NCI-H460 (cell line): ENCODE results near the gene TFEB. TPM values are rescaled to one million over a fixed set of nuclear protein-coding genes. Genes with fewer than 3 reads are reported as not detected.

Experiments used
- DNase-seq: peaks from one replicate; pipeline ENCODE4 v3.0.0-alpha.2; 2016; ENCODE audit warnings: low read depth; ENCODE audit errors: extremely low read depth
- small RNA-seq, 2 experiments: library from RNA; depleted of rRNA; stranded (forward); fragments of <200 nt; gene quantifications; one replicate each; pipeline ENCODE3, GENCODE V24; 2014
- total RNA-seq: library from RNA; depleted of rRNA; stranded (reverse); fragments of >200 nt; shearing (Covaris generic); gene quantifications from 2 replicates; pipeline ENCODE4 v1.2.3, GENCODE V29; 2014; rRNA removed

TFEB gene
- total RNA-seq, 1 experiment from 2014 or later, result 3.1 TPM

DNA sequence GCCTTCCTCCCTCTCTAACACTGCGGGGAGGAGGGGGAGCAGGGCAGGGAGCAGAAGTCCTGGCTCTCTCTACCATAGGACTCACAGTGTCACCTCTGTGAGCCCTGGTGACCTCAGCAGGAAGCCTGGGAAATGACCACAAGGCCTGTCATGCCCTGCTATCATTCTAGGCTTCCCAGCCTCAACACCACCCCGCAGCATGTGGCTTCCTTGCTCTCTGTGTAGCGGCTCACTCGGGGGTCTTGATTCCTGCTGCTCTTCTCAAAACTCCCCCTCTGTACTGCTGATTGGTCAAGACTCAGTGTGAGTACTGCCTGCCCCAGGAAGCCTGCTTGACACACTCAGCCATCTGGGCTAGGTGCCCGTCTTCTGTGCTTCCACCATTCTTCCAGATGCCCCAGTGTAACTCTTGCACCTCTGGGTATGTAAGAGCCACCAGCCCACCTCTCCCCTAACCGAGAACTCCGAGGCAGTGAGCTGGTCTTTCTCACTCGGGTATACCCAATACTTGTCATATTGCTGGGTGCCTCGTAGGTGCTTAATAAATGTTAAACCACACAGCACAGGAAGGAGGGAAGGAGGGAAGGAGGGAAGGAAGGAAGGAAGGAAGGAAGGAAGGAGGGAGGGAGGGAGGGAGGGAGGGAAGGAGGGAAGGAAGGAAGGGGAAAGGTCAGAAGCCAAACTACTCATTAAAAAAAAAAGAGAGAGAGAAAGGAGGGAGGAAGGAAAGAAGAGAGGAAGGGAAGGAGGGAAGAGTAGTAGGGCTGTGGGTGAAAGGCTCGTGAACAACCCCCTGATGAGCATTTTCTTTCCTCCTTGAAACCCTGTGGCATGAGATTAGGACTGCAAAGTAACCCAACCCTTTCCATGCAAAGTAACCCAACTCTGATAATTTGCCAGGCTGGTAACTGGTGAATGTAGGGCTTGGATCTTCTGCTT, 92.2 kb downstream of the TFEB start:
- DNase-seq, result no peak

DNA sequence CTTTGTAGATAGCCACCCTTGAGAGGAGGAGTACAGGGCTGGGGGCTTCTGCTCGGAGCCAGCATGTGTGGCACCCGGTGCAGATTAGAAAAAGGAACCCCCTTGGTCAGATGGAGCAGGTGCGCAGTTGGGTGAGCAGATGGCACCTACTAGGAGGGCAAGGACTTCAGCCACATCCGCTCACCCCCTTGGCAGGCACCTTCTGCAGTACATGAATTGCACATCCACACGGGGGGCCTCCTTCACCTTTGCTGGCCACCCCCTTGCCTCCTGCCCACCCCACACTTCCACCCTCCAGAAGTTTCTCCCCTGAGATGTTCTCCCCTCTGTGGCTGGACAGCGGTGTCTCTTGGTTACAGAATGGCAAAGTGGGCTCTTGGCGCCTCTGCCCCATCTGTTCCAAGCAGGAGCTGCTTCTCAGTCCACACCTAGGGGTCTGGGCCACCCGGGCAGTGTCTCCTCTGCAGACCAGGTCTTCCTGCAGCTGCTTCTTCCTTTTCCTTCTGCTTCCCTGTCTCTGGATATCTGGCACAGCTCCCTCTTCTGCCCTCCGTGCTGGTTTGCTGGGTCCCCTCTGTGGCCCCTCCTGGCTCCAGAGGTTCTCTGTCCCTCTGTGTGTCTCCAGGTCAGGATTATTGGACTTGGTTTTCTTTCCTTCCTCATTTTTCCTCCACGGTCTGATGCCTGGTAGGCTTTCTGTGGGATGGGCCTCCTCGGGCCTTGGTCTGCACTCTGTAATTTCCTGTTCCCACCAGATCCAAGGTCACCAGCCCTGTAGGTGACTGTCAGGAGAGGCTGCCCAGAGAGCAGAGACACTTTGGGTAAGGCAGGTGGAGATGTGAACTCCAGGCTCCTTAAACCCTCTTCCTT, 93.1 kb downstream of the TFEB start:
- no peak for DNase-seq

DNA sequence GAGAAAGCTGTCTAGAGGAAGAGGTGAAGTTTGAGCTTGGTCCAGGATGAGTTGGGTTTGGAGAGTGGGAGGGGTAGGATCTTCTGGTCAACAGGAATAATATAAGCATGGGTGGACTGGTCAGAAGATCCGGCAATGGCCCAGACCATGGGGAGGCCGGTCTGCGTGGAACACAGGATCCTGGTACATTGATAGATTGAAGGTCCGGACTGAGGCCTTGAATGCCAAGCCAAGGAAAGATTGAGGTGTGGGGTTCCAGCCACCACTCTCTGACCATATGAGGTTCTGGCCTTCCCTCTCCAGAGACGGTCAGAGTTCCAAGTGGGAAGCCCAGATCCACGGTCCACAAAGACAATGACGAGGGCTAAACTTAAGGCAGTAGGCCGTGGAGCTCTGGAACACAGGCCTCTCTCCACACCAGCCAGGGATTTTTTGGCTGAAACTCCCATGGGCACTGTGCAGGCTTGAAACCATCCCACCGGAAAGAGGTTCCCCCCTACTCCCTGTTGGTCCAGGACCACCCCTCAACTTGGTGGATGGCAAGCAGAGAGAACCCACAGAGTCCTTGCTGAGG, 94.0 kb downstream of the TFEB start:
- DNase-seq, result no peak

- no peak for DNase-seq
Observed at GRCh38 chr6:41640426-41640825, 95.0 kb downstream of the TFEB start.

- DNase-seq, result no peak
Observed at GRCh38 chr6:41639809-41640371, 95.5 kb downstream of the TFEB start.

- no peak for DNase-seq
Observed at GRCh38 chr6:41638935-41639808, 96.2 kb downstream of the TFEB start.

GRCh38 chr6:41638002-41638934, 97.1 kb downstream of the TFEB start, which contains the start of gene MDFI:
TSS of gene MDFI (plus strand) at chr6:41638468. CDS start at chr6:41638750, 282 bp downstream.
- no peak for DNase-seq

DNA sequence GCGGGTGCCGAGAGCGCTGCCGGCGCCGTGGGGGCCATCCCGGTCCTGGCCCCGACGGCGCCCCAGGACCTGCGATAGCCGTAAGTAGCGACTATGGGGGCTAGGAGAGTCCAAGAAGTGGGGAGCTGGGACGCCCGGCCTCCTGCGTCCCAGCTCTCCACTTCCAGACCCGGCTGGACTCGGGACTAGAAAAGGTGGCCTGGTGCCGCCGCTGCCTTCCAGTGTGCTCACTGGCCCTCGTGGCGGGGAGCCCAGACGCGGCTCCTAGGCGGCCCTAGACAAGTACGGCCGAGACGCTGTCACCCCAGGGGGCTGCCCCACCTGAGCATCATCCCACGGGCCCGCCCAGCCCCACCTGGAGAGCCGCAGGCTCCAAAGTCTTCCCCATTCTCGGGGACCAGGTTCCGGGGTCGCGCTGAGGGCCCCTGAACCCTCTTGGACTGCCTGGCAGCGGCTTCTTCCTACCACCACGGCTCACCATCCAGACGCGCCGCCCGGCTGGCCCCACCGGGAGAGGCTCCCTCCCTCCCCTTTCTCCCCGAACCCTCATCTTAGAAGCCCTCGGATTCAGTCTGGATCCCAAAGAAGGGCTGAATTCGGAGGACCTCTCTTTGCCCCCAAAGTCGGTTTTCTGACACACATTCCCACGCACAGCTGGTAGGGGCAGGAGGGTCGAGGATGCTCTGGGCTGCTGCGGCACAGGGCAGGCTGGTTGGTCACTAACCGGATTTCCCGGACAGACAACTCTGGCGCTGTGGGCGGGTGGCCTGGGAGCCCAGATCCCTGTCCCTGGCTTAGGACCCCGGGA, 98.0 kb downstream of the TFEB start:
- no peak for DNase-seq

DNA sequence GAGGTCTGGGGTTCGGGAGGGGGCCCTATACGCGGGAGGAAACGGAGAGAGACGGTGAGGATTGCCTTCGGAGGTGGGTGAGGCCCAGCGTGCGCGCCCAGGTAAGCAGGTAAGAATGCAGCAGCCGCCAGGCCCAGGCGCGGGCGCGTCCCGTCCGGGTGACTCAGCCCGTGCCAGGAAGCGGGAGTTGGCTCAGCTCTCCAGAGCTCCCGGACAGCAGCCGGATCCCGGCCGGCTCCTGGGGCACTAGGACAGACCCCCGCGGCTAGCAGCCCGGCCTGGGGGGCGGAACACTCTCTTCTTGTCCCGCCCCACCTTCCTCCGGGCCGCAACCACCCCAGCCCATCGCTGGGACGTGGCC, 98.6 kb downstream of the TFEB start:
- peak; percentile 11 for DNase-seq

DNA sequence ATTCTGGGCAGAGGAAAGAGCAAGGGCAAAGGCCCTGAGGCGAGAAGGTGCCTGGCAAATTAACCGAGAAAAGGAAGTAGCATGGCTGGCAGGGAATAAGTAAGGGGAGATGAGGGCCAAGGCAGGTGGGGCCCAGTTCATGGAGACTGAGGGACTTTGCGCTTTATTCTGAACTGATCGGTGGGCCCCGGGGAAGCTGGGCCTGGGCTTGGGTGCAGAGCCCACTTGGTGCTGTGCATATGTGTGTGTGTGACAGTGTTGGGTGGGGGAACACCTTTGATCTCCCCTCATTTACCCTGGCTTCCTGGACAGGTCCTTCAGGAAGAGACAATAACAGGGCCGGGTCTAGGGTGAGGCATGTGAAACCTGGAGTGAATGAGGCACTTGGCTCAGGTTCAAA, 100.0 kb downstream of the TFEB start:
- DNase-seq, result no peak

DNA sequence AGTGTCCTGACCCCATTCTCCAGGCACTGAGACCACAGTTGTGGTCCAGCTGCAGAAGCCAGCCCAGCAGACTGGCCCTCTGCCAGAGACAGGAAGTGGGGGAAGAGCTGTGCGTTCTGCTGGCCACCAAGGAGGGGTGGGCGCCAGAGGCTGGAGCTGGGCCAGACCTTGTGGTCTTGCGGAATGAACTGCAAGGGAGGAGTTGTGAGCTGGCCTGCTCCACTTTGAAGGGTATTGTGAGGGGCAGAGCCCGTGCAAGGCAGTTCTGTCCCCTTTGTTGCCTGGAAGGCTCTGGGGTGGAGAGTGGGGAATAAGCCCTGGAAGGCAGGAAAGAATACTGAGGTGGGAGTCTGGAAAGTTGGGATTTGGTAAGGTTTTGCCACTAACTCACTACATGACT, 100.8 kb downstream of the TFEB start:
- no peak for DNase-seq

Small RNA genes lying within 50 kb of the gene (small RNA-seq; reads per million reads assigned to genes)
- gene AL365205.3, result 0 reads per million in 2 experiments

Other genes with a start within 250 kb of the TFEB start
- 3.6 and 3.7 TPM in 2 replicates for gene FOXP4, start 189.2 kb downstream of the TFEB start, total RNA-seq
- gene MDFI, start 97.1 kb downstream of the TFEB start, total RNA-seq, result 0.52 and 2.1 TPM in 2 replicates
- gene PGC, start 11.8 kb upstream of the TFEB start, total RNA-seq, result not detected in 2 replicates
- gene FRS3, start 44.3 kb upstream of the TFEB start, total RNA-seq, result 1.2 and 2.5 TPM in 2 replicates
- gene PRICKLE4, start 45.2 kb upstream of the TFEB start, total RNA-seq, result 0.40 and 1.2 TPM in 2 replicates
- 129 and 142 TPM in 2 replicates for gene TOMM6, start 52.1 kb upstream of the TFEB start, total RNA-seq
- 3.1 and 3.6 TPM in 2 replicates for gene USP49, start 159.8 kb upstream of the TFEB start, total RNA-seq
- 19.8 and 21.2 TPM in 2 replicates for gene MED20, start 185.5 kb upstream of the TFEB start, total RNA-seq
- 21.4 and 25.1 TPM in 2 replicates for gene BYSL, start 185.9 kb upstream of the TFEB start, total RNA-seq
- 18.9 and 19.8 TPM in 2 replicates for gene CCND3, start 206.2 kb upstream of the TFEB start, total RNA-seq